Neural cell (in vitro differentiated cells): ENCODE data around the gene PIK3R3.

Experiments used
- POLR2AphosphoS5 ChIP-seq: IDR thresholded peaks from 2 replicates; pipeline ENCODE4 v1.6.1; 2012
- TAF1 ChIP-seq: IDR thresholded peaks from 2 replicates; pipeline ENCODE4 v1.6.1; 2012; ENCODE audit warnings: low read depth
- TF ChIP-seq, protein P1 (sequence below): fragments of 450-650 bp; IDR thresholded peaks from 2 replicates; pipeline ENCODE4 v1.5.1; 2014; ENCODE audit warnings: antibody characterized with exemption, mild to moderate bottlenecking, moderate library complexity; ENCODE audit not compliant: poor library complexity, severe bottlenecking
- TF ChIP-seq, protein P2 (sequence below): IDR thresholded peaks from 2 replicates; pipeline ENCODE4 v1.6.1; 2012; ENCODE audit warnings: borderline replicate concordance

DNA sequence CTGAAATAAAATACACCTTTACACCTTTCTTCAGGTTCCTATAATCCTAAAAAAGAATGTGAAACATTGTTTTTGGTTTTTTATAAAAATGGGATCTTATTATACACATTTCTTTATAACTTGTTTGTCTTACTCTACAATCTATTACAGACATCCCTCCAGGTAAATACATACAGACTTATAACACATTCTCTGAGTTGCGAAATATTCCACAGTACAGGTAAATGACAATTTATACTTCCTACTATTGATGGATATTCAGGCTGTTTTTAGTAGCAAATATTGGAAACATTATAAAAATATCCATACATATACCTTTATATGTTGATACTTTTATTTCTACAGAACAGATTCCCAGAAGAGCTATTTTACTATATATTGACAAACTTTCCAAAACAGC, 20.3 kb downstream of the PIK3R3 start:
- no peak for TF ChIP-seq POLR2AphosphoS5
- TF ChIP-seq TAF1: no peak
- TF ChIP-seq, protein P1, sequence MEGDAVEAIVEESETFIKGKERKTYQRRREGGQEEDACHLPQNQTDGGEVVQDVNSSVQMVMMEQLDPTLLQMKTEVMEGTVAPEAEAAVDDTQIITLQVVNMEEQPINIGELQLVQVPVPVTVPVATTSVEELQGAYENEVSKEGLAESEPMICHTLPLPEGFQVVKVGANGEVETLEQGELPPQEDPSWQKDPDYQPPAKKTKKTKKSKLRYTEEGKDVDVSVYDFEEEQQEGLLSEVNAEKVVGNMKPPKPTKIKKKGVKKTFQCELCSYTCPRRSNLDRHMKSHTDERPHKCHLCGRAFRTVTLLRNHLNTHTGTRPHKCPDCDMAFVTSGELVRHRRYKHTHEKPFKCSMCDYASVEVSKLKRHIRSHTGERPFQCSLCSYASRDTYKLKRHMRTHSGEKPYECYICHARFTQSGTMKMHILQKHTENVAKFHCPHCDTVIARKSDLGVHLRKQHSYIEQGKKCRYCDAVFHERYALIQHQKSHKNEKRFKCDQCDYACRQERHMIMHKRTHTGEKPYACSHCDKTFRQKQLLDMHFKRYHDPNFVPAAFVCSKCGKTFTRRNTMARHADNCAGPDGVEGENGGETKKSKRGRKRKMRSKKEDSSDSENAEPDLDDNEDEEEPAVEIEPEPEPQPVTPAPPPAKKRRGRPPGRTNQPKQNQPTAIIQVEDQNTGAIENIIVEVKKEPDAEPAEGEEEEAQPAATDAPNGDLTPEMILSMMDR: no peak
- TF ChIP-seq, protein P2, sequence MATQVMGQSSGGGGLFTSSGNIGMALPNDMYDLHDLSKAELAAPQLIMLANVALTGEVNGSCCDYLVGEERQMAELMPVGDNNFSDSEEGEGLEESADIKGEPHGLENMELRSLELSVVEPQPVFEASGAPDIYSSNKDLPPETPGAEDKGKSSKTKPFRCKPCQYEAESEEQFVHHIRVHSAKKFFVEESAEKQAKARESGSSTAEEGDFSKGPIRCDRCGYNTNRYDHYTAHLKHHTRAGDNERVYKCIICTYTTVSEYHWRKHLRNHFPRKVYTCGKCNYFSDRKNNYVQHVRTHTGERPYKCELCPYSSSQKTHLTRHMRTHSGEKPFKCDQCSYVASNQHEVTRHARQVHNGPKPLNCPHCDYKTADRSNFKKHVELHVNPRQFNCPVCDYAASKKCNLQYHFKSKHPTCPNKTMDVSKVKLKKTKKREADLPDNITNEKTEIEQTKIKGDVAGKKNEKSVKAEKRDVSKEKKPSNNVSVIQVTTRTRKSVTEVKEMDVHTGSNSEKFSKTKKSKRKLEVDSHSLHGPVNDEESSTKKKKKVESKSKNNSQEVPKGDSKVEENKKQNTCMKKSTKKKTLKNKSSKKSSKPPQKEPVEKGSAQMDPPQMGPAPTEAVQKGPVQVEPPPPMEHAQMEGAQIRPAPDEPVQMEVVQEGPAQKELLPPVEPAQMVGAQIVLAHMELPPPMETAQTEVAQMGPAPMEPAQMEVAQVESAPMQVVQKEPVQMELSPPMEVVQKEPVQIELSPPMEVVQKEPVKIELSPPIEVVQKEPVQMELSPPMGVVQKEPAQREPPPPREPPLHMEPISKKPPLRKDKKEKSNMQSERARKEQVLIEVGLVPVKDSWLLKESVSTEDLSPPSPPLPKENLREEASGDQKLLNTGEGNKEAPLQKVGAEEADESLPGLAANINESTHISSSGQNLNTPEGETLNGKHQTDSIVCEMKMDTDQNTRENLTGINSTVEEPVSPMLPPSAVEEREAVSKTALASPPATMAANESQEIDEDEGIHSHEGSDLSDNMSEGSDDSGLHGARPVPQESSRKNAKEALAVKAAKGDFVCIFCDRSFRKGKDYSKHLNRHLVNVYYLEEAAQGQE: no peak
